DMS153 treated with DMSO at 0.1 percent for 48 hours (cell line): Measurements from ENCODE around the gene GCNT1.
A peak's percentile ranks its signal among the peaks of the same experiment; 100 is the strongest.
"Not testable (repeated sequence)": the region's sequence is repeated elsewhere in the genome, so short reads cannot be mapped to it uniquely, and the experiment has no call there.

Experiments
- DNase-seq: peaks from one replicate; lab custom pipeline; 2025; ENCODE audit not compliant: unreplicated experiment; lab: John Stamatoyannopoulos, UW

The GCNT1 gene

GRCh38 chr9:76479337-76479736 is 20.4 kb downstream of the GCNT1 start:
- not testable (repeated sequence) for DNase-seq

- DNase-seq: no peak
Measured at GRCh38 chr9:76486151-76486550, 27.2 kb downstream of the GCNT1 start.

- DNase-seq: no peak
Measured at GRCh38 chr9:76490249-76490990, 31.4 kb downstream of the GCNT1 start.

- not testable (repeated sequence) for DNase-seq
Measured at GRCh38 chr9:76491056-76491455, 32.1 kb downstream of the GCNT1 start.

- DNase-seq: not testable (repeated sequence)
Measured at GRCh38 chr9:76493496-76493895, 34.5 kb downstream of the GCNT1 start.

- DNase-seq: no peak
Measured at GRCh38 chr9:76500061-76500460, 41.1 kb downstream of the GCNT1 start.

- DNase-seq: no peak
Measured at GRCh38 chr9:76502746-76503145, 43.8 kb downstream of the GCNT1 start.

- no peak for DNase-seq
Measured at GRCh38 chr9:76510041-76510440, 51.1 kb downstream of the GCNT1 start.

GRCh38 chr9:76510446-76510845 is 51.5 kb downstream of the GCNT1 start:
- no peak for DNase-seq

GRCh38 chr9:76512826-76513225 is 53.8 kb downstream of the GCNT1 start:
- no peak for DNase-seq

GRCh38 chr9:76516350-76516749 is 57.4 kb downstream of the GCNT1 start:
- peak; percentile 4 for DNase-seq

- DNase-seq: no peak
Measured at GRCh38 chr9:76516871-76517270, 57.9 kb downstream of the GCNT1 start.

- DNase-seq: no peak
Measured at GRCh38 chr9:76519075-76519835, 60.3 kb downstream of the GCNT1 start.

- DNase-seq: no peak
Measured at GRCh38 chr9:76521244-76521681, 62.3 kb downstream of the GCNT1 start.

- DNase-seq: no peak
Measured at GRCh38 chr9:76521906-76522305, 62.9 kb downstream of the GCNT1 start.

- DNase-seq: not testable (repeated sequence)
Measured at GRCh38 chr9:76523617-76524200, 64.7 kb downstream of the GCNT1 start.

GRCh38 chr9:76525196-76525595 is 66.2 kb downstream of the GCNT1 start:
- DNase-seq: no peak

GRCh38 chr9:76526026-76526425 is 67.0 kb downstream of the GCNT1 start:
- DNase-seq: no peak

- no peak for DNase-seq
Measured at GRCh38 chr9:76528056-76528455, 69.1 kb downstream of the GCNT1 start.

- DNase-seq: no peak
Measured at GRCh38 chr9:76528642-76529190, 69.7 kb downstream of the GCNT1 start.

- no peak for DNase-seq
Measured at GRCh38 chr9:76529653-76530052, 70.7 kb downstream of the GCNT1 start.
